ENCODE measurements around the gene VLDLR. TPM values are rescaled to one million over a fixed set of nuclear protein-coding genes. Genes with fewer than 3 reads are reported as not detected.

VLDLR gene
- total RNA-seq, 1 experiment from 2014 or later: 4.5 TPM

GRCh38 chr9:2637390-2637789 lies 15.8 kb downstream of the VLDLR start:
- H3K27ac ChIP-seq (ENCODE audit: low read depth, low read length, poor library complexity, severe bottlenecking): no peak overlapping the region
- no peaks in the 10 kb centered on the region for H3K36me3 ChIP-seq (ENCODE audit: insufficient read depth, low read length, poor library complexity, severe bottlenecking)
- ChIA-PET CTCF (no interaction called here), POLR2A (ENCODE audit: low non-redundant PET) (no interaction called here)
- H3K9me3 ChIP-seq (ENCODE audit: low read depth, low read length, poor library complexity, severe bottlenecking): no peaks in the 10 kb centered on the region
- DNase-seq (ENCODE audit: low spot score): no peak
- no TSS peak for BruUV-seq (replicated peaks)
- TF ChIP-seq EZH2 (IDR thresholded peaks at IDR 0.05; ENCODE audit: borderline replicate concordance, low read depth, low read length, poor library complexity, severe bottlenecking): no peak
- TF ChIP-seq, protein P1, sequence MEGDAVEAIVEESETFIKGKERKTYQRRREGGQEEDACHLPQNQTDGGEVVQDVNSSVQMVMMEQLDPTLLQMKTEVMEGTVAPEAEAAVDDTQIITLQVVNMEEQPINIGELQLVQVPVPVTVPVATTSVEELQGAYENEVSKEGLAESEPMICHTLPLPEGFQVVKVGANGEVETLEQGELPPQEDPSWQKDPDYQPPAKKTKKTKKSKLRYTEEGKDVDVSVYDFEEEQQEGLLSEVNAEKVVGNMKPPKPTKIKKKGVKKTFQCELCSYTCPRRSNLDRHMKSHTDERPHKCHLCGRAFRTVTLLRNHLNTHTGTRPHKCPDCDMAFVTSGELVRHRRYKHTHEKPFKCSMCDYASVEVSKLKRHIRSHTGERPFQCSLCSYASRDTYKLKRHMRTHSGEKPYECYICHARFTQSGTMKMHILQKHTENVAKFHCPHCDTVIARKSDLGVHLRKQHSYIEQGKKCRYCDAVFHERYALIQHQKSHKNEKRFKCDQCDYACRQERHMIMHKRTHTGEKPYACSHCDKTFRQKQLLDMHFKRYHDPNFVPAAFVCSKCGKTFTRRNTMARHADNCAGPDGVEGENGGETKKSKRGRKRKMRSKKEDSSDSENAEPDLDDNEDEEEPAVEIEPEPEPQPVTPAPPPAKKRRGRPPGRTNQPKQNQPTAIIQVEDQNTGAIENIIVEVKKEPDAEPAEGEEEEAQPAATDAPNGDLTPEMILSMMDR (conservative IDR thresholded peaks at IDR 0.05; ENCODE audit: low read depth, low read length): no peak
- H3K4me1 ChIP-seq (ENCODE audit: insufficient read depth, low read length, poor library complexity, severe bottlenecking): no peaks in the 10 kb centered on the region
- no peaks in the 10 kb centered on the region for H3K27me3 ChIP-seq (replicated peaks; ENCODE audit: insufficient read depth, low read depth, low read length, poor library complexity)
- H3K4me3 ChIP-seq (ENCODE audit: low read depth, low read length, poor library complexity, severe bottlenecking): no peak overlapping the region
- intact Hi-C loops (cut with micrococcal nuclease; ENCODE audit: unreplicated experiment): no loop called here

GRCh38 chr9:2638871-2639673 lies 17.5 kb downstream of the VLDLR start:
- Histone ChIP-seq H3K4me1 (ENCODE audit: insufficient read depth, low read length, poor library complexity, severe bottlenecking) (no peaks in the 10 kb centered on the region), H3K9me3 (ENCODE audit: low read depth, low read length, poor library complexity, severe bottlenecking) (no peaks in the 10 kb centered on the region), H3K27ac (ENCODE audit: low read depth, low read length, poor library complexity, severe bottlenecking) (no peak overlapping the region), H3K27me3 (replicated peaks; ENCODE audit: insufficient read depth, low read depth, low read length, poor library complexity) (no peaks in the 10 kb centered on the region), H3K4me3 (ENCODE audit: low read depth, low read length, poor library complexity, severe bottlenecking) (no peak overlapping the region), H3K36me3 (ENCODE audit: insufficient read depth, low read length, poor library complexity, severe bottlenecking) (no peaks in the 10 kb centered on the region)
- TF ChIP-seq, protein P1 (conservative IDR thresholded peaks at IDR 0.05; ENCODE audit: low read depth, low read length): no peak
- TF ChIP-seq EZH2 (IDR thresholded peaks at IDR 0.05; ENCODE audit: borderline replicate concordance, low read depth, low read length, poor library complexity, severe bottlenecking): no peak
- CTCF ChIA-PET: no interaction called here
- intact Hi-C loops (cut with micrococcal nuclease; ENCODE audit: unreplicated experiment): no loop called here
- no TSS peak for BruUV-seq (replicated peaks)
- POLR2A ChIA-PET (ENCODE audit: low non-redundant PET): no interaction called here
- DNase-seq (ENCODE audit: low spot score): no peak

DNA sequence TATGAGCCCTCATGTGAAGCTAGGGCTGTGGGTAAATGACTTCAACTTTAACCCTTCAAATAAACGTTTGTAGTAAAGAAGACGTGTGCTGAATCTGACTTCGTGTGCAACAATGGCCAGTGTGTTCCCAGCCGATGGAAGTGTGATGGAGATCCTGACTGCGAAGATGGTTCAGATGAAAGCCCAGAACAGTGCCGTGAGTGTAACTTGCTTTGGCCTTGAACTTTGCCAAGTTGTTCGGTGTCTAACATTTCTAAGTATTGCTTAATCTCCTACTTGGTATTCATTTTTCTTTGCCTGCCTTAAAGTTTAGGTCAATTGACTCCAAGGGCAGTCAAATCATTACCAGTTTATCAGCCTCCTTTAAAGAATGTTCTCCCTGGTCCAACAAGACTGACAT lies 18.2 kb downstream of the VLDLR start:
- no peaks in the 10 kb centered on the region for H3K4me1 ChIP-seq (ENCODE audit: insufficient read depth, low read length, poor library complexity, severe bottlenecking)
- intact Hi-C loops (cut with micrococcal nuclease; ENCODE audit: unreplicated experiment): no loop called here
- no peak overlapping the region for H3K27ac ChIP-seq (ENCODE audit: low read depth, low read length, poor library complexity, severe bottlenecking)
- CTCF ChIA-PET: no interaction called here
- TF ChIP-seq EZH2 (IDR thresholded peaks at IDR 0.05; ENCODE audit: borderline replicate concordance, low read depth, low read length, poor library complexity, severe bottlenecking): no peak
- TF ChIP-seq, protein P1 (conservative IDR thresholded peaks at IDR 0.05; ENCODE audit: low read depth, low read length): no peak
- POLR2A ChIA-PET (ENCODE audit: low non-redundant PET): no interaction called here
- H3K36me3 ChIP-seq (ENCODE audit: insufficient read depth, low read length, poor library complexity, severe bottlenecking): no peaks in the 10 kb centered on the region
- H3K27me3 ChIP-seq (replicated peaks; ENCODE audit: insufficient read depth, low read depth, low read length, poor library complexity): no peaks in the 10 kb centered on the region
- no peaks in the 10 kb centered on the region for H3K9me3 ChIP-seq (ENCODE audit: low read depth, low read length, poor library complexity, severe bottlenecking)
- BruUV-seq (replicated peaks): no TSS peak
- no peak for DNase-seq (ENCODE audit: low spot score)
- H3K4me3 ChIP-seq (ENCODE audit: low read depth, low read length, poor library complexity, severe bottlenecking): no peak overlapping the region
